BJ (cell line): ENCODE results near the gene PFDN4. TPM values are rescaled to one million over a fixed set of nuclear protein-coding genes. Genes with fewer than 3 reads are reported as not detected.

Experiments used
- CTCF ChIA-PET: fragments of 350-600 bp; formaldehyde crosslinking; extraction: SDS; loops from one replicate; lab custom pipeline; 2021; ENCODE audit warnings: antibody characterized with exemption, inconsistent platforms; lab: Yijun Ruan, JAX
- POLR2A ChIA-PET: fragments of 300-600 bp; sonication (Branson Sonifier 250); formaldehyde crosslinking; extraction: SDS; loops from one replicate; lab custom pipeline; 2021; ENCODE audit warnings: antibody characterized with exemption; lab: Charles Lee
- DNase-seq: peaks from one replicate; pipeline ENCODE4 v3.0.0-alpha.2; 2011; ENCODE audit warnings: low read depth
- H3K27me3 ChIP-seq: 2 replicates; pipeline ENCODE4 v1.6.0; 2011; ENCODE audit warnings: low read length; ENCODE audit not compliant: control insufficient read depth, insufficient read depth
- H3K36me3 ChIP-seq: 2 replicates; pipeline ENCODE4 v1.5.1; 2011; ENCODE audit warnings: low read length; ENCODE audit not compliant: control insufficient read depth, insufficient read depth
- H3K4me3 ChIP-seq: 2 replicates; pipeline ENCODE4 v1.5.1; 2011; ENCODE audit warnings: low read depth, mild to moderate bottlenecking, control low read depth, low read length
- CTCF ChIP-seq: IDR thresholded peaks from 2 replicates; pipeline ENCODE4 v1.5.1; 2011; ENCODE audit warnings: low read depth, mild to moderate bottlenecking, control low read depth, inconsistent platforms, low read length, moderate library complexity; ENCODE audit not compliant: insufficient read depth
- polyA plus RNA-seq: library from polyadenylated mRNA; depleted of rRNA; stranded (reverse); fragments of >200 nt; gene quantifications from 2 replicates; pipeline ENCODE4 v1.2.3, GENCODE V29; 2011

The PFDN4 gene
- polyA plus RNA-seq, 1 experiment, result 10.4 TPM

- TF ChIP-seq CTCF, result no peak
- DNase-seq, result no peak
- Histone ChIP-seq H3K36me3 (peaks cover 5% of the 10 kb centered on the region), H3K4me3 (no peak overlapping the region), H3K27me3 (no peaks in the 10 kb centered on the region)
- CTCF ChIA-PET, result interaction anchor here (1.5 to 3.0 kb wide), 4 partner anchors 110 to 437 kb away, joined by 3 to 12 read pairs (median 6); no protein-coding TSS in a partner anchor
- POLR2A ChIA-PET, result interaction anchor here (0.5 kb wide), 1 partner anchor 273 kb away, joined by 3 read pairs; no protein-coding TSS in a partner anchor
These were observed 5.0 kb downstream of the PFDN4 start for GRCh38 chr20:54212871-54213270.

GRCh38 chr20:54214566-54214965, 6.7 kb downstream of the PFDN4 start:
- ChIA-PET POLR2A (interaction anchor here (0.7 kb wide), 1 partner anchor 52 kb away, joined by 4 read pairs; no protein-coding TSS in a partner anchor), CTCF (interaction anchor here (0.5 to 3.0 kb wide), 3 partner anchors 274 to 437 kb away, joined by 3 to 12 read pairs (median 4); no protein-coding TSS in a partner anchor)
- H3K27me3 ChIP-seq, result no peaks in the 10 kb centered on the region
- peaks cover 5% of the 10 kb centered on the region for H3K36me3 ChIP-seq
- H3K4me3 ChIP-seq, result no peak overlapping the region
- TF ChIP-seq CTCF, result no peak
- DNase-seq, result no peak

- TF ChIP-seq CTCF, result no peak
- DNase-seq, result no peak
- ChIA-PET CTCF (interaction anchor here (0.7 to 3.0 kb wide), 2 partner anchors 435 to 448 kb away, joined by 3 to 12 read pairs; no protein-coding TSS in a partner anchor), POLR2A (no interaction called here)
- Histone ChIP-seq H3K27me3 (no peaks in the 10 kb centered on the region), H3K4me3 (no peak overlapping the region), H3K36me3 (peaks cover 5% of the 10 kb centered on the region)
These were observed 7.4 kb downstream of the PFDN4 start for GRCh38 chr20:54215157-54215789.

DNA sequence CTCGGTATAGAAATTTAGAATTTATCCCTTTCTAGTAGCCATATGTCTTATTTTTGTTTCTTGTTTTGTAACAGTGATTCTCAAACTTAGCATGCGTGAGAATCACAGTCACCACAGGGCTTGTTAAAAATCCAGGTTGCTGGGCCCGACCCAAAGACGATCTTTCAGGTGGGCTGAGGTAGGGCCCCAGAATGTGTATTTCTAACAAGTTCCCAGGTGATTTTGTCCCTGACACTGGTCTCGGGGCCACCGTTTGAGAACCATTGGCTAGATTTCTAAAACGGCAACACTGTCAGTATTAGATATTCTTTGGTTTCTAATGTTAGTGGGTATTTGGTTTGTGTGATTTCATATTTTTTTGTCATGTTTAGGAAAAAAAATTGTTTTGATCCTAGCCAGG, 9.9 kb downstream of the PFDN4 start:
- TF ChIP-seq CTCF, result no peak
- ChIA-PET POLR2A (no interaction called here), CTCF (interaction anchor here (0.8 to 2.9 kb wide), 3 partner anchors 10 to 433 kb away, joined by 4 to 17 read pairs (median 16); partner anchors contain the start of gene PFDN4)
- Histone ChIP-seq H3K27me3 (no peaks in the 10 kb centered on the region), H3K36me3 (peaks cover 5% of the 10 kb centered on the region), H3K4me3 (no peak overlapping the region)
- no peak for DNase-seq

DNA sequence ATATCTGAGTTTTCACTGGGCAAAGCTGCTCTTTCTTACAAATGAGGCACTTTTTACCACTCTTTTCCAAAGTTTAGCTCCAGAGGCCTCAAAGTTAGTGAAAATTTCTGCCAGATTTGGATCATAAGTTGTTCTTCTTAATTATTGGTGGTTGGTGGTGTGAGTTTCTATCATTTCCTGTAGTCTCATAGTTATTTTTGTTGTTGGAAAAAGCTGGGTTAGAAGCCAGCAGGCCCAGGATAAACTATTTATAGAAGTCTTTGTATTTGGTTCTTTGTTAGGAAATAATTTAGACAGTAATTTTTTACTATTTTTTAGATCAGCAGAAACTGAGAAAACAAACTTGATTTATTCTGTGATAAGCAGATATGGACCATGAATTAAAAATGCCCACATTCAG, 10.6 kb downstream of the PFDN4 start:
- Histone ChIP-seq H3K4me3 (no peak overlapping the region), H3K27me3 (no peaks in the 10 kb centered on the region), H3K36me3 (peaks cover 5% of the 10 kb centered on the region)
- TF ChIP-seq CTCF, result no peak
- POLR2A ChIA-PET, result no interaction called here
- CTCF ChIA-PET, result interaction anchor here (0.8 to 2.9 kb wide), 5 partner anchors 10 to 432 kb away, joined by 3 to 20 read pairs (median 16); partner anchors contain the start of gene PFDN4
- no peak for DNase-seq
